GM23338 (cell line): ENCODE data around the gene KIF24. TPM values are rescaled to one million over a fixed set of nuclear protein-coding genes. Genes with fewer than 3 reads are reported as not detected.
A peak's percentile ranks its signal among the peaks of the same experiment; 100 is the strongest.

Source experiments
- ATAC-seq: fragments of 200-7000 bp; cut with Tn5 transposase; 3 replicates; pipeline ENCODE4 v1.9.1; 2020
- DNase-seq: peaks from one replicate; pipeline ENCODE4 v3.0.0-alpha.2; 2015; ENCODE audit warnings: low spot score
- H2AFZ ChIP-seq: fragments of 200-600 bp; sonication (generic); 2 replicates; pipeline ENCODE4 v1.8.0; 2016; ENCODE audit warnings: antibody characterized with exemption, mild to moderate bottlenecking, moderate library complexity
- H3F3A ChIP-seq: fragments of 200-600 bp; sonication (generic); replicated peaks from 2 replicates; pipeline ENCODE4 v1.8.0; 2017; ENCODE audit warnings: antibody characterized with exemption, mixed run types, low read depth
- H3K27ac ChIP-seq: fragments of 200-600 bp; sonication (generic); 2 replicates; pipeline ENCODE4 v1.6.1; 2016; ENCODE audit warnings: low read depth
- H3K27me3 ChIP-seq: fragments of 200-600 bp; sonication (generic); 2 replicates; pipeline ENCODE4 v1.8.0; 2016; ENCODE audit warnings: mild to moderate bottlenecking, mixed run types, moderate library complexity; ENCODE audit not compliant: insufficient read depth
- H3K36me3 ChIP-seq: fragments of 200-600 bp; sonication (generic); 2 replicates; pipeline ENCODE4 v1.8.0; 2016; ENCODE audit warnings: mild to moderate bottlenecking; ENCODE audit not compliant: insufficient read depth
- H3K4me1 ChIP-seq: fragments of 200-600 bp; sonication (generic); 2 replicates; pipeline ENCODE4 v1.8.0; 2016; ENCODE audit warnings: mild to moderate bottlenecking, moderate library complexity; ENCODE audit not compliant: insufficient read depth
- H3K4me2 ChIP-seq: fragments of 200-600 bp; sonication (generic); 2 replicates; pipeline ENCODE4 v1.7.1; 2017; ENCODE audit warnings: mixed run types
- H3K4me3 ChIP-seq: fragments of 200-600 bp; sonication (generic); 2 replicates; pipeline ENCODE4 v1.6.1; 2016; ENCODE audit warnings: mixed run types
- H3K79me2 ChIP-seq: fragments of 200-600 bp; sonication (generic); replicated peaks from 2 replicates; pipeline ENCODE4 v1.8.0; 2017; ENCODE audit warnings: mild to moderate bottlenecking; ENCODE audit not compliant: insufficient read depth
- H3K9me2 ChIP-seq: fragments of 200-600 bp; sonication (generic); 2 replicates; pipeline ENCODE4 v1.8.0; 2017; ENCODE audit not compliant: insufficient read depth
- H4K20me1 ChIP-seq: fragments of 200-600 bp; sonication (generic); replicated peaks from 2 replicates; pipeline ENCODE4 v1.8.0; 2017; ENCODE audit warnings: mild to moderate bottlenecking; ENCODE audit not compliant: insufficient read depth
- H3K27ac Mint-ChIP-seq: 2 replicates; pipeline ENCODE4 v1.8.0; 2020; ENCODE audit warnings: inconsistent platforms, mild to moderate bottlenecking, moderate library complexity, mixed read lengths
- H3K27me3 Mint-ChIP-seq: 3 replicates; pipeline ENCODE4 v1.8.0; 2022; ENCODE audit warnings: low read depth, mild to moderate bottlenecking, moderate library complexity, mixed read lengths, inconsistent platforms; ENCODE audit not compliant: insufficient read depth, poor library complexity
- H3K36me3 Mint-ChIP-seq: 3 replicates; pipeline ENCODE4 v1.8.0; 2021; ENCODE audit warnings: low read depth, mild to moderate bottlenecking, inconsistent platforms, moderate library complexity, mixed read lengths
- H3K4me1 Mint-ChIP-seq: 3 replicates; pipeline ENCODE4 v1.8.0; 2020; ENCODE audit warnings: mild to moderate bottlenecking, inconsistent platforms, mixed read lengths
- H3K4me3 Mint-ChIP-seq: 3 replicates; pipeline ENCODE4 v1.8.0; 2021; ENCODE audit warnings: moderate library complexity, mild to moderate bottlenecking, inconsistent platforms, mixed read lengths
- H3K9me3 Mint-ChIP-seq: 3 replicates; pipeline ENCODE4 v1.8.0; 2020; ENCODE audit warnings: moderate library complexity, mild to moderate bottlenecking, inconsistent platforms, mixed read lengths
- CREB1 ChIP-seq: fragments of 250-450 bp; sonication (Bioruptor Pico); IDR thresholded peaks from 2 replicates; pipeline ENCODE4 v1.5.0; 2020; ENCODE audit warnings: low read depth, mild to moderate bottlenecking, moderate library complexity
- EZH2 ChIP-seq: fragments of 200-600 bp; sonication (generic); IDR thresholded peaks from one replicate; pipeline ENCODE4 v1.8.0; 2017; ENCODE audit warnings: antibody characterized with exemption, mild to moderate bottlenecking, low read depth; ENCODE audit not compliant: unreplicated experiment
- JUNB ChIP-seq: IDR thresholded peaks from one replicate; pipeline ENCODE4 v1.6.1; 2016; ENCODE audit warnings: antibody characterized with exemption; ENCODE audit not compliant: unreplicated experiment
- NANOG ChIP-seq: IDR thresholded peaks from 2 replicates; pipeline ENCODE4 v1.6.1; 2016; ENCODE audit warnings: antibody characterized with exemption, borderline replicate concordance
- POLR2AphosphoS5 ChIP-seq: IDR thresholded peaks from 2 replicates; pipeline ENCODE4 v1.6.1; 2016; ENCODE audit warnings: antibody characterized with exemption, low read depth
- STAT1 ChIP-seq: IDR thresholded peaks from one replicate; pipeline ENCODE4 v1.6.1; 2016; ENCODE audit warnings: antibody characterized with exemption; ENCODE audit not compliant: unreplicated experiment
- ZNF114 ChIP-seq: fragments of 250-450 bp; sonication (Bioruptor Pico); IDR thresholded peaks from 2 replicates; pipeline ENCODE4 v1.5.0; 2020; ENCODE audit warnings: mild to moderate bottlenecking, moderate library complexity
- polyA plus RNA-seq: library from polyadenylated mRNA; unstranded; fragments of >200 nt; fragmentation: Nextera tagmentation; extraction: Ambion mirVana; gene quantifications from 2 replicates; pipeline ENCODE4 v1.2.1, GENCODE V29; 2016
- total RNA-seq: library from RNA; depleted of rRNA; stranded (reverse); fragments of >200 nt; shearing (Covaris generic); gene quantifications from 2 replicates; pipeline ENCODE4 v1.2.3, GENCODE V29; 2014
- TF ChIP-seq, protein P1 (sequence below), 2 experiments: fragments of 200-600 bp in 1 of 2; sonication (generic) in 1 of 2; conservative IDR thresholded peaks; 2 replicates each; pipeline versions ENCODE4 v1.5.1 to v1.6.1; 2016 to 2017; ENCODE audit warnings: antibody characterized with exemption in 2 of 2, low read depth in 2 of 2, mild to moderate bottlenecking in 2 of 2, moderate library complexity in 1 of 2
- TF ChIP-seq, protein P2 (sequence below): IDR thresholded peaks from 2 replicates; pipeline ENCODE4 v1.6.1; 2016; ENCODE audit warnings: antibody characterized with exemption
- TF ChIP-seq, protein P3 (sequence below): fragments of 250-450 bp; sonication (Bioruptor Pico); IDR thresholded peaks from 2 replicates; pipeline ENCODE4 v1.5.0; 2020; ENCODE audit warnings: mild to moderate bottlenecking, moderate library complexity

Gene KIF24
- total and polyA plus RNA-seq, 2 experiments from 2014 or later = 1.3 to 4.4 TPM

DNA sequence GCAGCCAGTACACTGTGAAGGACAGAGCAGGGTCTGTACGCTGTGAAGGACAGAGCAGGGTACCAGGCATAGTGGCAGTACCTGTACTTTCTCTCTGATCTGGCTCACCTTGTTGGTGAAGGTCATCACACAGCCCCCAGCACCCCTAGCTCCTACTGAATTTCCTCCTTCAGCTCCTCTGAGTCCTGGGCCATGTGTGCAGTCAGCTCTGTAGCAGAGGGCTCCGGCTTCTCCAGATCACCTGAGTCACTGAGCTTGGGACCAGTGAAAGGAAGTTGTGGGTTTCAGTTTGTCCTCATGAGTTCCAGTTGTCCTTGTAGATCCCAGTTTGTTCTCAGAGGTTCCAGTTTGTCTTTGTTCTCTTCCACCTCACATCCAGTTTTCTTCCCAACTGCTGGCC lies 5.8 kb upstream of the KIF24 start:
- no peaks in the 10 kb centered on the region for H3K9me2 ChIP-seq
- H3F3A ChIP-seq = 0 out of 2 replicates have a peak, but pooled peaks cover 2% of the 10 kb centered on the region
- H3K36me3 ChIP-seq = no peaks in the 10 kb centered on the region
- Mint-ChIP-seq H3K9me3 (no peaks in the 10 kb centered on the region), H3K27ac (peak overlapping the region; percentile 49), H3K4me3 (no peak overlapping the region; the same call in 2 of the 3 replicates), H3K27me3 (peaks cover 6% of the 10 kb centered on the region), H3K4me1 (peaks cover 24% of the 10 kb centered on the region), H3K36me3 (peaks cover 12% of the 10 kb centered on the region; the same call in 2 of the 3 replicates)
- TF ChIP-seq, protein P1, sequence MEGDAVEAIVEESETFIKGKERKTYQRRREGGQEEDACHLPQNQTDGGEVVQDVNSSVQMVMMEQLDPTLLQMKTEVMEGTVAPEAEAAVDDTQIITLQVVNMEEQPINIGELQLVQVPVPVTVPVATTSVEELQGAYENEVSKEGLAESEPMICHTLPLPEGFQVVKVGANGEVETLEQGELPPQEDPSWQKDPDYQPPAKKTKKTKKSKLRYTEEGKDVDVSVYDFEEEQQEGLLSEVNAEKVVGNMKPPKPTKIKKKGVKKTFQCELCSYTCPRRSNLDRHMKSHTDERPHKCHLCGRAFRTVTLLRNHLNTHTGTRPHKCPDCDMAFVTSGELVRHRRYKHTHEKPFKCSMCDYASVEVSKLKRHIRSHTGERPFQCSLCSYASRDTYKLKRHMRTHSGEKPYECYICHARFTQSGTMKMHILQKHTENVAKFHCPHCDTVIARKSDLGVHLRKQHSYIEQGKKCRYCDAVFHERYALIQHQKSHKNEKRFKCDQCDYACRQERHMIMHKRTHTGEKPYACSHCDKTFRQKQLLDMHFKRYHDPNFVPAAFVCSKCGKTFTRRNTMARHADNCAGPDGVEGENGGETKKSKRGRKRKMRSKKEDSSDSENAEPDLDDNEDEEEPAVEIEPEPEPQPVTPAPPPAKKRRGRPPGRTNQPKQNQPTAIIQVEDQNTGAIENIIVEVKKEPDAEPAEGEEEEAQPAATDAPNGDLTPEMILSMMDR (conservative IDR thresholded peaks at IDR 0.05; ENCODE audit: low read depth in 2 of 2) = no peak
- TF ChIP-seq, protein P2, sequence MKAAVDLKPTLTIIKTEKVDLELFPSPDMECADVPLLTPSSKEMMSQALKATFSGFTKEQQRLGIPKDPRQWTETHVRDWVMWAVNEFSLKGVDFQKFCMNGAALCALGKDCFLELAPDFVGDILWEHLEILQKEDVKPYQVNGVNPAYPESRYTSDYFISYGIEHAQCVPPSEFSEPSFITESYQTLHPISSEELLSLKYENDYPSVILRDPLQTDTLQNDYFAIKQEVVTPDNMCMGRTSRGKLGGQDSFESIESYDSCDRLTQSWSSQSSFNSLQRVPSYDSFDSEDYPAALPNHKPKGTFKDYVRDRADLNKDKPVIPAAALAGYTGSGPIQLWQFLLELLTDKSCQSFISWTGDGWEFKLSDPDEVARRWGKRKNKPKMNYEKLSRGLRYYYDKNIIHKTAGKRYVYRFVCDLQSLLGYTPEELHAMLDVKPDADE = no peak
- TF ChIP-seq NANOG = no peak
- no peak for TF ChIP-seq ZNF114
- TF ChIP-seq STAT1 = no peak
- TF ChIP-seq CREB1 (CRISPR knock-in tag) = no peak
- TF ChIP-seq, protein P3, sequence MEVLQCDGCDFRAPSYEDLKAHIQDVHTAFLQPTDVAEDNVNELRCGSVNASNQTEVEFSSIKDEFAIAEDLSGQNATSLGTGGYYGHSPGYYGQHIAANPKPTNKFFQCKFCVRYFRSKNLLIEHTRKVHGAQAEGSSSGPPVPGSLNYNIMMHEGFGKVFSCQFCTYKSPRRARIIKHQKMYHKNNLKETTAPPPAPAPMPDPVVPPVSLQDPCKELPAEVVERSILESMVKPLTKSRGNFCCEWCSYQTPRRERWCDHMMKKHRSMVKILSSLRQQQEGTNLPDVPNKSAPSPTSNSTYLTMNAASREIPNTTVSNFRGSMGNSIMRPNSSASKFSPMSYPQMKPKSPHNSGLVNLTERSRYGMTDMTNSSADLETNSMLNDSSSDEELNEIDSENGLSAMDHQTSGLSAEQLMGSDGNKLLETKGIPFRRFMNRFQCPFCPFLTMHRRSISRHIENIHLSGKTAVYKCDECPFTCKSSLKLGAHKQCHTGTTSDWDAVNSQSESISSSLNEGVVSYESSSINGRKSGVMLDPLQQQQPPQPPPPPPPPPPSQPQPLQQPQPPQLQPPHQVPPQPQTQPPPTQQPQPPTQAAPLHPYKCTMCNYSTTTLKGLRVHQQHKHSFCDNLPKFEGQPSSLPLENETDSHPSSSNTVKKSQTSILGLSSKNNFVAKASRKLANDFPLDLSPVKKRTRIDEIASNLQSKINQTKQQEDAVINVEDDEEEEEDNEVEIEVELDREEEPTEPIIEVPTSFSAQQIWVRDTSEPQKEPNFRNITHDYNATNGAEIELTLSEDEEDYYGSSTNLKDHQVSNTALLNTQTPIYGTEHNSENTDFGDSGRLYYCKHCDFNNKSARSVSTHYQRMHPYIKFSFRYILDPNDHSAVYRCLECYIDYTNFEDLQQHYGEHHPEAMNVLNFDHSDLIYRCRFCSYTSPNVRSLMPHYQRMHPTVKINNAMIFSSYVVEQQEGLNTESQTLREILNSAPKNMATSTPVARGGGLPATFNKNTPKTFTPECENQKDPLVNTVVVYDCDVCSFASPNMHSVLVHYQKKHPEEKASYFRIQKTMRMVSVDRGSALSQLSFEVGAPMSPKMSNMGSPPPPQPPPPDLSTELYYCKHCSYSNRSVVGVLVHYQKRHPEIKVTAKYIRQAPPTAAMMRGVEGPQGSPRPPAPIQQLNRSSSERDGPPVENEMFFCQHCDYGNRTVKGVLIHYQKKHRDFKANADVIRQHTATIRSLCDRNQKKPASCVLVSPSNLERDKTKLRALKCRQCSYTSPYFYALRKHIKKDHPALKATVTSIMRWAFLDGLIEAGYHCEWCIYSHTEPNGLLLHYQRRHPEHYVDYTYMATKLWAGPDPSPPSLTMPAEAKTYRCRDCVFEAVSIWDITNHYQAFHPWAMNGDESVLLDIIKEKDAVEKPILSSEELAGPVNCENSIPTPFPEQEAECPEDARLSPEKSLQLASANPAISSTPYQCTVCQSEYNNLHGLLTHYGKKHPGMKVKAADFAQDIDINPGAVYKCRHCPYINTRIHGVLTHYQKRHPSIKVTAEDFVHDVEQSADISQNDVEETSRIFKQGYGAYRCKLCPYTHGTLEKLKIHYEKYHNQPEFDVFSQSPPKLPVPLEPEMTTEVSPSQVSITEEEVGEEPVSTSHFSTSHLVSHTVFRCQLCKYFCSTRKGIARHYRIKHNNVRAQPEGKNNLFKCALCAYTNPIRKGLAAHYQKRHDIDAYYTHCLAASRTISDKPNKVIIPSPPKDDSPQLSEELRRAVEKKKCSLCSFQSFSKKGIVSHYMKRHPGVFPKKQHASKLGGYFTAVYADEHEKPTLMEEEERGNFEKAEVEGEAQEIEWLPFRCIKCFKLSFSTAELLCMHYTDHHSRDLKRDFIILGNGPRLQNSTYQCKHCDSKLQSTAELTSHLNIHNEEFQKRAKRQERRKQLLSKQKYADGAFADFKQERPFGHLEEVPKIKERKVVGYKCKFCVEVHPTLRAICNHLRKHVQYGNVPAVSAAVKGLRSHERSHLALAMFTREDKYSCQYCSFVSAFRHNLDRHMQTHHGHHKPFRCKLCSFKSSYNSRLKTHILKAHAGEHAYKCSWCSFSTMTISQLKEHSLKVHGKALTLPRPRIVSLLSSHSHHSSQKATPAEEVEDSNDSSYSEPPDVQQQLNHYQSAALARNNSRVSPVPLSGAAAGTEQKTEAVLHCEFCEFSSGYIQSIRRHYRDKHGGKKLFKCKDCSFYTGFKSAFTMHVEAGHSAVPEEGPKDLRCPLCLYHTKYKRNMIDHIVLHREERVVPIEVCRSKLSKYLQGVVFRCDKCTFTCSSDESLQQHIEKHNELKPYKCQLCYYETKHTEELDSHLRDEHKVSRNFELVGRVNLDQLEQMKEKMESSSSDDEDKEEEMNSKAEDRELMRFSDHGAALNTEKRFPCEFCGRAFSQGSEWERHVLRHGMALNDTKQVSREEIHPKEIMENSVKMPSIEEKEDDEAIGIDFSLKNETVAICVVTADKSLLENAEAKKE = no peak
- no peak for TF ChIP-seq EZH2
- TF ChIP-seq JUNB = no peak
- TF ChIP-seq POLR2AphosphoS5 = no peak
- ATAC-seq = peak; percentile 14; the same call in 2 of the 3 replicates
- H2AFZ ChIP-seq = no peak overlapping the region
- H3K27me3 ChIP-seq = no peaks in the 10 kb centered on the region
- no peaks in the 10 kb centered on the region; the same call in 1 of the 2 replicates for H4K20me1 ChIP-seq
- H3K27ac ChIP-seq = peak overlapping the region; percentile 1; the same call in 1 of the 2 replicates
- DNase-seq = no peak
- peak overlapping the region; percentile 5; the same call in 1 of the 2 replicates for H3K4me3 ChIP-seq
- peaks cover 5% of the 10 kb centered on the region; the same call in 1 of the 2 replicates for H3K79me2 ChIP-seq
- peaks cover 19% of the 10 kb centered on the region for H3K4me1 ChIP-seq
- H3K4me2 ChIP-seq = peak overlapping the region; percentile 33
